Measurements from ENCODE around the gene ANKS1B. TPM values are rescaled to one million over a fixed set of nuclear protein-coding genes. Genes with fewer than 3 reads are reported as not detected.

ANKS1B gene
- 10 to 100 TPM; 16.6 to 62.6 (median 40.2) TPM for total RNA-seq

GRCh38 chr12:99984271-99985128 lies at the start of gene ANKS1B:
Gene ANKS1B (minus strand): TSS chr12:99984936. CDS start chr12:99984237, 699 bp downstream.
- DNase-seq, result peak; percentile 23 to 55
- no peaks in the 10 kb centered on the region for H3K36me3 ChIP-seq
- intact Hi-C loops (cut with DNase I; ENCODE audit: low total_unique reads), result no loop called here
- H3K4me1 ChIP-seq, result no peaks in the 10 kb centered on the region
- no peak for TF ChIP-seq CTCF (IDR thresholded peaks at IDR 0.05)
- TF ChIP-seq POLR2A (IDR thresholded peaks at IDR 0.05), result no peak
- no peaks in the 10 kb centered on the region for H3K9me3 ChIP-seq
- peak within 1 kb of the TSS; percentile 57 to 66 for H3K4me3 ChIP-seq
- H3K27me3 ChIP-seq, result no peaks in the 10 kb centered on the region
- H3K27ac ChIP-seq, result peak within 1 kb of the TSS; percentile 65 to 80

- intact Hi-C loops (cut with DNase I; ENCODE audit: low total_unique reads), result no loop called here
These were observed 47.1 kb upstream of the ANKS1B start for GRCh38 chr12:100031836-100032235.

GRCh38 chr12:100027671-100028070 lies 42.9 kb upstream of the ANKS1B start:
- no peaks in the 10 kb centered on the region for H3K4me1 ChIP-seq
- intact Hi-C loops (cut with DNase I; ENCODE audit: low total_unique reads), result no loop called here
- H3K4me3 ChIP-seq, result no peak overlapping the region
- no peak for DNase-seq
- TF ChIP-seq POLR2A (IDR thresholded peaks at IDR 0.05), result no peak
- TF ChIP-seq CTCF (IDR thresholded peaks at IDR 0.05), result no peak
- H3K27me3 ChIP-seq, result no peaks in the 10 kb centered on the region
- no peaks in the 10 kb centered on the region for H3K36me3 ChIP-seq
- H3K27ac ChIP-seq, result no peak overlapping the region
- H3K9me3 ChIP-seq, result no peaks in the 10 kb centered on the region

More at GRCh38 chr12:100031836-100032235, 47.1 kb upstream of the ANKS1B start:
- DNase-seq, result no peak
- TF ChIP-seq CTCF (IDR thresholded peaks at IDR 0.05), result no peak
- TF ChIP-seq POLR2A (IDR thresholded peaks at IDR 0.05), result no peak
- no peak overlapping the region for H3K4me3 ChIP-seq
- H3K9me3 ChIP-seq, result no peaks in the 10 kb centered on the region
- no peaks in the 10 kb centered on the region for H3K4me1 ChIP-seq
- H3K27me3 ChIP-seq, result no peaks in the 10 kb centered on the region
- no peak overlapping the region for H3K27ac ChIP-seq
- H3K36me3 ChIP-seq, result no peaks in the 10 kb centered on the region

- DNase-seq, result no peak
- intact Hi-C loops (cut with DNase I; ENCODE audit: low total_unique reads), result no loop called here
- no peak overlapping the region for H3K4me3 ChIP-seq
- TF ChIP-seq CTCF (IDR thresholded peaks at IDR 0.05), result no peak
- TF ChIP-seq POLR2A (IDR thresholded peaks at IDR 0.05), result no peak
- no peaks in the 10 kb centered on the region for H3K9me3 ChIP-seq
- H3K4me1 ChIP-seq, result no peaks in the 10 kb centered on the region
- H3K27me3 ChIP-seq, result no peaks in the 10 kb centered on the region
- no peak overlapping the region for H3K27ac ChIP-seq
- H3K36me3 ChIP-seq, result no peaks in the 10 kb centered on the region
These were observed 41.5 kb upstream of the ANKS1B start for GRCh38 chr12:100026241-100026640.

GRCh38 chr12:100024974-100025555 lies 40.3 kb upstream of the ANKS1B start:
- no peaks in the 10 kb centered on the region for H3K27me3 ChIP-seq
- no peaks in the 10 kb centered on the region for H3K4me1 ChIP-seq
- no peak overlapping the region for H3K27ac ChIP-seq
- H3K9me3 ChIP-seq, result no peaks in the 10 kb centered on the region
- DNase-seq, result no peak
- H3K36me3 ChIP-seq, result no peaks in the 10 kb centered on the region
- intact Hi-C loops (cut with DNase I; ENCODE audit: low total_unique reads), result no loop called here
- TF ChIP-seq CTCF (IDR thresholded peaks at IDR 0.05), result no peak
- no peak for TF ChIP-seq POLR2A (IDR thresholded peaks at IDR 0.05)
- H3K4me3 ChIP-seq, result no peak overlapping the region
